ENCODE data around the gene ALKBH1.
"Not testable (repeated sequence)": the region's sequence is repeated elsewhere in the genome, so short reads cannot be mapped to it uniquely, and the experiment has no call there.

ALKBH1 gene, protein sequence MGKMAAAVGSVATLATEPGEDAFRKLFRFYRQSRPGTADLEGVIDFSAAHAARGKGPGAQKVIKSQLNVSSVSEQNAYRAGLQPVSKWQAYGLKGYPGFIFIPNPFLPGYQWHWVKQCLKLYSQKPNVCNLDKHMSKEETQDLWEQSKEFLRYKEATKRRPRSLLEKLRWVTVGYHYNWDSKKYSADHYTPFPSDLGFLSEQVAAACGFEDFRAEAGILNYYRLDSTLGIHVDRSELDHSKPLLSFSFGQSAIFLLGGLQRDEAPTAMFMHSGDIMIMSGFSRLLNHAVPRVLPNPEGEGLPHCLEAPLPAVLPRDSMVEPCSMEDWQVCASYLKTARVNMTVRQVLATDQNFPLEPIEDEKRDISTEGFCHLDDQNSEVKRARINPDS

DNA sequence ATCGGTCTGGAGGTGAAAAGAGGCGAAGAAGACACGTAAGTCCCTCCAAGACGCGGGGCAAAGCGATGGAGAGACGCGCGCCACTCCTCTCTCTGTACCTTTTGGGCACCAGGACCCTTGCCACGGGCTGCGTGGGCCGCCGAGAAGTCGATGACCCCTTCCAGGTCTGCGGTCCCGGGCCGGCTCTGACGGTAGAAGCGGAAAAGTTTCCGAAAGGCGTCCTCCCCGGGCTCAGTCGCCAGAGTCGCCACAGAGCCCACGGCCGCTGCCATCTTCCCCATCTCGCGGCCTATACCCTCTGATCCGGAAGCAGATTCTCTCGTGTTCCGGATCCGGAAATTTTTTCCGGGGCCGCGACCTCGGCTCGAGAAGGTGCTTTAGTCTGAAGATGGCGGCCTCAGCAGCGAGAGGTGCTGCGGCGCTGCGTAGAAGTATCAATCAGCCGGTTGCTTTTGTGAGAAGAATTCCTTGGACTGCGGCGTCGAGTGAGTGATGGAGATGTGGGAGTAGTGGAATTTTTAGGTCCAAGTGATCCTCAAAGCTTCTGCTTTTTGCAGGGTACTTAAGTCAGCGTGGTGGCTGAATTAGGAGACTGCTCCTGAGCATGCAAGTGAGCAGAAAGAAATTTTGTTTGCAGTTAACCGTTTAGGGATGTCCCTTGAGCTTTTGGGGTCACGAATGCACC, at the start of gene ALKBH1, which contains the start of gene SLIRP:
TSS of gene ALKBH1 (minus strand) at position 300 of the 685 bp plus-strand sequence. CDS start at position 281, 19 bp downstream.
TSS of gene SLIRP (plus strand) at position 380 of the 685 bp plus-strand sequence. CDS start at position 389, 9 bp downstream.
- peak; percentile 86 for DNase-seq

DNA sequence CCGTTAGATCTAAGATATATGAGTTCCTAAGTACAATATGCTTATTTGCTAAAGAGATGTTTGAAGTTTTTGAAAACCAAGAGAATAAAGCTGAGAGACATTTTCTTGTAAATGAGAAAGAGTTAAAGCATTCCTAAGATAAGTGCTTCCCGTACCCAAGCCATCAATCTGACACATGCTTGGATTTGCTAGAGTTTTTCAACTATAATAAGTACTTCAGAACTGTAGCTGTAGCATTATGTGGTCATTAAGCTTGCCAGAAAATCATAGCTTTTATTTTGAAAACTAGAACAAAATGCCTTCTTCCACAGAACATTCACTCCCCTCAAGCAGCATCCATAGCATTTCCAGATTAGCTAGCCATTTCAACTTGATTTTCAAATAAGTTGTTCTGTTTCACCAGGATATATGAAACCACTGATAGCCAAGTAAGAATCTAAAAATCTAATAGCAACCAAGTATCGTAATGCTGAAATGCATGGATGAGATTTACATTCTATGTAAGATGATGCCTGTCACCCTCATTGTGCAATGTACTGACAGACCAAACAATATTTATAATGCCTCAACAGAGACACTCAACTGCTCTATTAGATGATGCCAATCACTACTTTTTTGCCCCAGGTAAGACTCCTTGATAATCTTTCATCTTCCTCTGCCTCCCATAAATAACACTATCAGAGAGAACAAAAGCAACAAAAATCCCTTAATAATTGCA, 45.1 kb upstream of the ALKBH1 start:
- no peak for DNase-seq

DNA sequence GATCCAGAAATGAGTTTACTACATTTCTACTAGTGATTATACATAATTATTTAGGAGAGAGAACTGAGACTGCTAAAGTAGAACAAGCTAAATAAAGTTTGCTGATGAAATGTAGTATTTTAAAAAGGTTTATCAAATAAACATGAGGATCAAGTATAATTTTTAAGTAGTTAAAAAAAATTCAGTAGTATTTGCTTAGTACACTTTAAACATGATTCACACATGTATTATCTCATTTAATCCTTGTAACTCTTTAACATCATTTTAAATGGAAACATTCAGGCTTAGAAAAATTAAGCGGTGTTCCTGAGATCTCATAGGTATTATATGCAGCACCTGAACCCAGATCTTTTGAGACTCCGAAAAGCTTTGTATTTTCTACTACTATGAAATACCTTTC, 44.4 kb upstream of the ALKBH1 start:
- DNase-seq = no peak

DNA sequence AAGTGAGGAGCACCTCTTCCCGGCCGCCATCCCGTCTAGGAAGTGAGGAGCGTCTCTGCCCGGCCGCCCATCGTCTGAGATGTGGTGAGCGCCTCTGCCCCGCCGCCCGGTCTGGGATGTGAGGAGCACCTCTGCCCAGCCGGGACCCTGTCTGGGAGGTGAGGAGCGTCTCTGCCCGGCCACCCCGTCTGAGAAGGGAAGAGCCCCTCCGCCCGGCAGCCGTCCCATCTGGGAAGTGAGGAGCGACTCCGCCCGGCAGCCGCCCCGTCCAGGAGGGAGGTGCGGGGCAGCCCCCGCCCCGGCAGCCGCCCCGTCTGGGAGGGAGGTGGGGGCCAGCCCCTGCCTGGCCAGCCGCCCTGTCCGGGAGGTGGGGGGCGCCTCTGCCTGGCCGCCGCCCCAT, 39.6 kb upstream of the ALKBH1 start:
- not testable (repeated sequence) for DNase-seq

DNA sequence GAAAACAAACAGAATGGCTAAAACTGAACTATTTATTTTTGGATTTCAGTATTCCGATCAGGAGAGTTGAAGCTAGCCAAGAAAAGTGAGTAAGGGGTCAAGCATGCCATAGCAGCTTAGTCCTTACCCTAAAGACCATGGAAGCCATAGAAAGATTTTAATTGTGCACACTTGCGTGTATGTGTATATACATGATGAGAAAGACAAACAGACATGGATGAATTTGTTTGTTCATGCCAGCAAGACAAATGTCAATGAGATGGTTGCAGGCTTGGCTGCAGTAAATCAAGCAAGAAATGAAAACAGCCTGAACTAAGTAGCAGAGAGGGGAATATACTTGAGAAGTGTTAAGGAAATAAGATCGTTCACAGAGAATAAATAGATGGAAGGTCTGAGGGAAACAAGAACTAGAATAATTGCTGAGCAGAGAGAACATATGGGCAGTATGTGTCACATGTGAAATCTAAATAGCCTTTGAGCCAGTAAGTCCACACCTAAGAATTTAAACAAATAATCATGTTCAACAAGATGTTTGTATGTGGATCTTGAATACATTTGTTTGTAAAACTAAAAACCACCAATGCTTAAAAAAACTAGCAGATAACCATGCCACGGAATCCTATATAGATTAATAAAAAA, 38.4 kb upstream of the ALKBH1 start:
- DNase-seq = no peak

DNA sequence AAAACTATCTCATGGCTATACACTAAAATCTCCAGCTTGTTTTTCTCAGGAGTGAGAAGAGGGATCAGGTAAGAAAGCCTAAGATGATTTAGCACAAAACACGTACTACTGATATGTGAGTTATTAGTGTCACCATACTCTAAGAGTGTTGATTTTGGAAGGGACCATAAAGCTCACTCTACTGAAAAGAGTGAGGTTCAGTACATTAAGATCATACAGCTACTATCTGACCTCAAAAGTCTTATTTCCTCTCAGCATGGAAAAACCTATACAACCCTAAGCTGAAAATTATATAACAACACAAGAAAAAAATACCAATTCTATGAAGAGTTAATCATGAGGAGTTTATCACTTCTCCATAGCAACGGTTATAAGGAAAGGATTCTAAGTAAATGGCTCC, 33.6 kb upstream of the ALKBH1 start:
- no peak for DNase-seq

DNA sequence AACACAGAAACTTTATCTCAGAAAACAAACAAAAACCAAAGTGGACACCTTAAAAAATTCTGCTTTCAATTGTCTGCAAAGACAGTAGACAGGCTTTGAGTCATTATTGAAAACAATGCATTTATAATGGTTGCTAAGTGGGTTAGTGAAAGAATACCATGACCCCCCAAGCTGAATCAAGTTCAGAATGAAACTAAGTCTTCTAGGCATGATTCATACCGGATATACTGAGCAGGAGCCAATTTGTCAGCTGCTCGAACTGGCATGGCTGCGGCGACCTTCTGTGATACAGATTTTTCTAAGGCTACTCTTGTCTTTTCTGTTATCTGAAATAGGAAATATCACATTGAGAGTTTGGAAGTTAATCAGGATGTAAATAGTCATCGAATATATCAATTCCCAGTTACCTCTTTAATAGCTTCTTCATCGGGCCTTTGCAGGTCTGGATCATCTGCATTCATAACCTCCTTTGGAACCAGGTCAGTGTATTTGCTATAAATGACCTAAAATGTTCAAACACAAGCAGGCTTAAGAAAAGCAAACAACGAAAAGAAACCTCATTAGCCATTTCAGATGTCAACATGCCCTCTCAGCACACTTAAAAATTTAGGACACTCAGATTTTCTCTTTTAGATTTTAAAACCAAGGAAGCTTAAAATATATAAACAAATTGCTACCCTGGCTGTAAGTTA, 30.9 kb upstream of the ALKBH1 start:
- no peak for DNase-seq

DNA sequence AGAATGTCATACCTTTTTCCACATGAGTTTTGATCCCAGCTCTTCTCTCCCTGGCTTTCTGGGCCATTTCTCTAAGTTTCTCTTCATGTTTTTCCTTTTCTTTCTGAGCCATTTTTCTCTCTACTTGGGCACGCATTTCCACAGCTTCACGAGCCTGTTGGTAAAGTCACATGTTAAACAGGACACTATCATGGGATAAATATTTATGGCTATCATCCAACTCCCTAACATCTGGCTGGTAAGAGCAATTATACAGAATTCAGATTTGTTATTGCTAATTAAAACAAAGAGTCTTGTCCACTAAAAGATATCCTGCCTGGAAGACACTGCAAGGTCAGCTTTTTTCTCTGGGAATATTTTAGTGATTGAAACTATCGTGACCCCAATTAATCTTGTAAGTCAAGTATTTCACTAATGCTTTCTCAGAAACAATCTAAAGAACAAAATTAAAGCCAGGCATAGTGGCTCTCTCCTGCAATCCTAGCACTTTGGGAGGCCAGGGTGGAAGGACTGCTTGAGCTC, 23.2 kb upstream of the ALKBH1 start:
- no peak for DNase-seq

DNA sequence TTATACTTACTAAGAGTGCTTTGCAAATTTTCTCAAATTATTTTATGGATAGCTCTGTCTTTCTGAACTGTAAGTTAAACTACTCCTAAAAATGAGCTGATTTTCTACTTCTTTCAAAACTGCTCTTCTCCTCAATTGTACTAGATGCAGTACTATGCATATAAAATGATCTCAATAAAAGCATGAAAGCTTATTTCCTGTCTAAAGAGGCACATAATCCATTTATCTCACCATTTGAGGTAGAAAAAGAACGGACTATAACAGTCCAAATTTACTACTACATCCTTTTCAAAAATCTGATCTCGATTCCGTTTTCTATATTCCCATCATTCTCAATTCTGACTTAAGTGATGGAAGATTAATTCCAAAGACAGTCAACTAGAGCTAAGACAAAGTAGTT, 14.5 kb upstream of the ALKBH1 start:
- no peak for DNase-seq

DNA sequence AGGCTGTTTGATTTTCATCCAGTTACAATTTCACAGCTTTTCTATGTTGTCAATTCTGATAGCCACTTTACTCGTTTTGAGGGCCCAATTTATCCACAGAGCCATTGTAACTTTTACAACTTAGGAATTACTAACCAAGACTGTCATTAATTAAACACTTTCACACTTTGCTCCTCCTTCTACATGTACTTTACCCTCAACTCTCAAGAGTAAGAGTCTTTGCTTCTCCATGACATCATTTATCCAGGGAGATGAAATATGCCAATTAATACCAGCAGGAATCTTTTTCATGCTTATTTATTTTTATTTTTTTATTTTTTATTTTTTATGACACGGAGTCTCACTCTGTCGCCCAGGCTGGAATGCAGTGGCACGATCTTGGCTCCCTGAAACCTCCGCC, 13.6 kb upstream of the ALKBH1 start:
- DNase-seq = no peak

DNA sequence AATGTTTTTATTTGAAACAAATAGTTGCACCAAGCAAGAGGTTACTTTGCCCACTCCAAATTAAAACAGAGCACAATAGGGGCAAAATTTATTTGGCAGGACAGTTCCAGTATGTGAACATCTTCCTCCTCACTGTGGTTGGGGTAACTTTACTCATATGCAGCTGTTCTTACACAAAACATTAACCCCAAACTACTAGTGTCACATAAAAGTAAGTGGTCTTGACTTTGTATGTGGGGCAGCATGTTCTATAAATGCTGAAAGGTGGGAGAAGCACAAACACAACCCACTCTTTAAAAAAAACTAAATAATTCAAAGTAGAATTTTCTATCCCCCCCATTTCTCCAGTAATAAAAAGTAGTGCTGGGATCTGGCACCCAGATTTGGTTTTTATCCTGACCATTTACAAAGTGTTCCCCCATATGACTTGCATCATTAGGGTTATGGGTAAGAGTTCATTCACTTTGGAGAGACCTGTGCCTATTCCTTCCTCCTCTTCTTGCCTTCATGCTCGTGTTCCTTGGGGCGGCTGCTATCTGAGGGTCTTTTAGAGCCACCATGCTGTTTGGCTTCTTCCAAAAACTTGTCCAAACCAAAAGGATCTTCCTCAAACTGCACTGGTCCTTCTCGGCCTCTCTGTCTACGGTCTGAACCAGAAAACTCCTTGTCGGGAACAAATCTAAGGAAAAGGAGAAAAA, 9.9 kb upstream of the ALKBH1 start:
- no peak for DNase-seq

DNA sequence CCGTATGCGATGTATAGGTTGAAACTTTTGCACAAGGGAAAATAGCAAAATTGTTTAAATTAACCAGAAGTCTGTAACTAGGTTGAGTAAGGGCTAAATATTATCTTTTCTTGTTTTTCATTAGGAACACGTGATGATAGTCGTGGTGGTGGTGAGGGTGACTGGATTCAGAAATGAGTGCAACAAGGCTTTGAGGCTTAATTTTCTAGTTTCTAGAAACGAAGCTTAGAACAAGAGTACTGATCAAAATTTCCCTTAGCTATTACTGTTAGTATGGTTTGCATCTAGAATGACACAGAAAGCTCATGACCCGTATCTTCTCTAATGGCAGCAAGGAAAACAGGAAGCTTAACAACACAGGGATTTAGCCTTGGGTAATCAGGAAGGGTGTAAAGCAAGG, 7.1 kb upstream of the ALKBH1 start:
- DNase-seq = peak; percentile 49

DNA sequence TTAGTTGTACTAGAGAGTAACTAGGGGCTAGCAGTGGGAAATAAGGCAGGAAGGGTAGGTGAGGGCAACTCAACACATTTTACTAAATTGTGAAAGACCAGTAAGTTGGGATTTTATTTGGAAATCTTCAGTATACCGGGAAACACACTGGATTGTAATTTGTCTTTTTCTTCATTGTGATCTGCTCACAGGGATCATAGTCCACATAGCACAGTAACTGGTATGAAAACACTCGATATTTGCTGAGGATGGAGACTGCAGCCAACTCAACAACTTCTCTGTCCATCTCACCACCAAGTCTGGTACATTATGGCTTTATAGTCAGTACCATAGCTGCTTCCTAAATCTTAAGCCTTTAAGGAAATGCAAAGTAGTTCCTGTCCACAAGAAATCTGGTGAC, 2.5 kb upstream of the ALKBH1 start:
- no peak for DNase-seq

DNA sequence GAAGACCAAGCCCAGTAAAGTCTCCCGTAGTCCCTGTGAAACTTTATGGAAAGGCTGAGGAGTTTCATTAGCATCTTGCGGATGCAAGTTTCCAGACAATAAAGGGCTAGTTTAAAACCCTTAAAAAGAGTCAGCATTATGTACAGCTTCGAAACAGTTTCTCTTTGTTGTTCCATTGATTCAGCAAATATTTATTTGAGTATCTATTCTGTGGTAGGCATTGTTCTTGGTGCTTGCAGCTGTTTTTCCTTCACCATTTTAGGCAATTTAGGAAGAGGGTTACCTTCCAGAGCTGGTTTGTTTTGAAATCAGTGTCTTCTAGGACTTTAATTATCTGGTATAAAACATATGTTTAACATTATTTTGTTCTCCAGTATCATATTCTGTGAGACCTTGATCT, 1.6 kb upstream of the ALKBH1 start:
- DNase-seq = no peak

DNA sequence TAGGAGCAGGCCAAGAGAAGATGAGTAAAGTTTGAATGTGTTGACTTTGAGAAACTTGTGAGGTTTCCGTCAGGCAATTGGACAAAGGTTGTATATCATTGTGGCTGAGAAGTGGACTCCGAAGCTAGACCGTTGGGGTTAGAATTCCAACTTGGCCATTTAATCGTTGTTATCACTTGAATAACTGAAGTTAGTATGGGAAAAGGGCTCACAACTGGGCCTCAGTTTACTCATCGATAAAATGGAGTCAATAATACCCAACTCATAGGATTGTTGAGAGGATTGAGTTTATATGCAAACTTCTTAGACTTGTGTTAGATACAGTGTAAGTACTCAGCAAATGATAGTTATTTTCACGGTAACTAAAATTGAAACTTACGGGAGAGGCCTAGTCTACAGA, 926 bp upstream of the ALKBH1 start:
- no peak for DNase-seq

DNA sequence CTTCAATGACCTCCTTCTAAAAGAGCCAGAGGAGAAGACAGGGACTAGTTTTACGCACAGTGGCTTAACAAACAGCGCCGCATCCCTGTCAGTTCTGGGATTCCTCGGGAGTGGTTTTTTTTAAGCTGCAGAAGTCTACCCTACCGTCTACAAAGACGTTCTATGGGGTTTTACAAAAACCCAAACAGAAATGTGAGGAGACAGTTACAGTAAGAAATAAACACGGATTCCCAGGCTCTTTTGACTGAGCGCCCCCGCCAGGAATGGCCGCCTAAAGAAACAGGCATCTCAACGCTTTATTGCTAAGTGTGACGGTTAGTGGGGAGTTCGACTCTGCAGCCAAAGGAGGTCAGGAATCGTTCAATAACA, 484 bp downstream of the ALKBH1 start:
- no peak for DNase-seq

DNA sequence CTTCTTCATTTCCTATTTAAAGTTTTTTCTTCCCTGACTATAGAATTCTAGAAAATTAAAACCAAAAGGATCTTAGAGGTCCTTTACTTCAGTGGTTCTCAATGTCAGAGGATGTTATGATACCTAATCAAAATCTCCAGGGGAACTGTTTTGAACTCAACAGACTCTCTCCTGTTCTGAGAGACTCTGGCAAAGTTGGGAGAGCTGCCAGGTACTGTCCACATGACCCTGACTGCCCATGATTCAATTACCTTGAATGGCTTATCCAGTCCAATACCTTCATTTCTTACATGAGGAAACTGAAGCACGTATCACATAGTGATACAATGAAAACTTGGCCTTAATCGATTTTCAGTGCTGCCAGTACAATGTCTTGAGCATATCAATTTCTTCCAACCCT, 16.6 kb downstream of the ALKBH1 start:
- no peak for DNase-seq

DNA sequence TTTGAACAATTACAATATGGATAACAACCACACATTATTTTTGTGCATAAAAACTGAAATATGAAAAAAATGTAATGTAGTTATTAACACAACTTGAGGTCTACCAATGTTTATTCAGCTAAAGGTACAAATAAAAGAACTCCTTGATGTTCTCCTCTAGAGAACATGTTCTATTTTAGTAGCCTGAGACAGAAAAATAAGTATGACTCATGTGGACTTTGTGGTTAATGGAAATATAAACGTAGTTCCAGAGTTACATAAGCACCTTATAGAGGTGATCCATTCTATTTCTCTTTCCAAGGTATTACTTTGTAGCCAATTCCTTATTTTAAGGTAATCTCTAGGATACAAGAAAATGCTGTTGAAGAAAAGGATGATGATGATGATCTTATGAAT, 25.7 kb downstream of the ALKBH1 start:
- DNase-seq = no peak

DNA sequence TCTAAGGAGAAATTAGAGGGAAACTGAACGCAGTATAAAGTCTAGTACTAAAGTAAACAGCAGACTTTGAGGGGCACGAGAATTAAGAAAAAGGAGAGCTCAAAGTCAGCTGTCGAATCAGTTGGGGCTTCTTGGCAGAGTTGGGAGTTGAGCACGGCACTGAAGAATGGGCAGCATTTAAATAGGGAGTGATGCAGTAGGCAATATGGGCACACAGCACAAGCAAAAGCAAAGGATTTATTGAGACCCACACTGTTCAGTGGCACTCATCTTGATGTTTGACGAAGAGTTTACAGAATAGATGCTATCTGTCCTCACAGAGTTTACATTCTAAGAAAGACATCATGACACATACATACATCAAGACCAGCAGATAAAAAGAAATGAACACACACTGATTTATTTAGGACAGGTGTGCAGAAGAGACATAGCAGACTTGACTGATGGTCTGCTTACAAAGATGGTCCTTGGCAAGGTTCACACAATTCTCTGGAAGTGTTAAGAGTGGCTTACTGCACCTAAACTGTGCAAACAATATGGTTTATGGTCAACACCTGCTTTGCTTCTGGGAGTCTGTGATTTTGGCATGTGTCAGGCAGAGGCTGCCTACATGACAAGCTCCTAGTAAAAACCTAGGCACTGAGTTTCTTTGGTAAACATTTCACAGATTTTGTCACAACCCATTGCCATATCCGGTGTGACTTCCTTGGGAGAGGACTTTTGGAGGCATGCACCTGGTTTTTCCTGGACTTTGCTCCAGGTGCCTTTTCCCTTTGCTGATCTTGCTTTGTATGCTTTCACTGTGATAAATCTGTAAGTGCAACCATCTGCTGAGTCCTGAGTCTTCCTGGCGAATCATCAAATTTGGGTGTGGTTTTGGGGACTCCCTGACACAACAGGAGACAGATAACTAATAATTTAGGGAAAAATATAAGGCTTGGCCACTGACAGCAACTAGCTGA, 26.3 kb downstream of the ALKBH1 start:
- no peak for DNase-seq

DNA sequence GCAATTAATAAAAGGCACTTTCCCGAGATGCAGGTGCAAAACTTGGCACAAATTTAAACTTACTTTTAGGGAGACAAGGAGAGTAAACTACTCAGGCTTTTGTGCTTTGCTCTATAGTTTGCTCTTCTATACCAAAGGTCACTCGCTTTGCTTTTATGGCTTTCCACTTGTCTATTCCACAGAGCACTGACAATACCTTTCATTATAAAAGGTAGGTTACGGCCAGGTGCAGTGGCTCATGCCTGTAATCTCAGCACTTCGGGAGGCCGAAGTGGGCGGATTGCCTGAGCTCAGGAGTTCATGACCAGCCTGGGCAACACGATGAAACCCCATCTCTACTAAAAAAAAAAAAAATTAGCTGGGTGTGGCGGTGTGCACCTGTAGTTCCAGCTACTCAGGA, 32.9 kb downstream of the ALKBH1 start:
- no peak for DNase-seq

DNA sequence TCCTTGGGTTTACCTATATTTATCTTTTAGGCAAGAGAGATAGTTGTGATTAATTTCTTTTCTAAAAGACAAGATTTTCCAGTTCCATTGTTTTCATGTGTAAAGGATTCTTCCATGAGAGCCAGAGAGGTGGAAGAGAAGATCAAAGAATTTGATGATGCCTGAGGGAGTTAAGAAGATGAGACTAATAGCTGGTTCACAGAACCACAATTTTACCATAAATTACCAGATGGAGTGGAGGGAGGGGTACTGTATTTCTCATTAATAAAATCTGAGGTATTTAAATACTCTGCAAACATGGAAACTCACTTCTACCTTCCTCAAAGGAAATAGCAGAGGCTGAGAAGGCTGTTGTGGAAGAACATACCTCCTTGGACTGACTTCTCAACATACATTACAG, 34.6 kb downstream of the ALKBH1 start:
- no peak for DNase-seq

Data from stimulated activated CD4-positive, alpha-beta T cell treated with anti-CD3 and anti-CD28 coated beads, Interleukin-1b, Interleukin-23, amount 100 ng/mL, for 48 hours (primary cell).